Measurements from ENCODE around the gene ZBTB12. TPM values are rescaled to one million over a fixed set of nuclear protein-coding genes. Genes with fewer than 3 reads are reported as not detected.

The ZBTB12 gene
- total and polyA plus RNA-seq, 2 of the 13 experiments (the other 11 are each of a cell fraction or from before 2014, with no cell fraction given): 4.8 to 6.0 TPM

DNA sequence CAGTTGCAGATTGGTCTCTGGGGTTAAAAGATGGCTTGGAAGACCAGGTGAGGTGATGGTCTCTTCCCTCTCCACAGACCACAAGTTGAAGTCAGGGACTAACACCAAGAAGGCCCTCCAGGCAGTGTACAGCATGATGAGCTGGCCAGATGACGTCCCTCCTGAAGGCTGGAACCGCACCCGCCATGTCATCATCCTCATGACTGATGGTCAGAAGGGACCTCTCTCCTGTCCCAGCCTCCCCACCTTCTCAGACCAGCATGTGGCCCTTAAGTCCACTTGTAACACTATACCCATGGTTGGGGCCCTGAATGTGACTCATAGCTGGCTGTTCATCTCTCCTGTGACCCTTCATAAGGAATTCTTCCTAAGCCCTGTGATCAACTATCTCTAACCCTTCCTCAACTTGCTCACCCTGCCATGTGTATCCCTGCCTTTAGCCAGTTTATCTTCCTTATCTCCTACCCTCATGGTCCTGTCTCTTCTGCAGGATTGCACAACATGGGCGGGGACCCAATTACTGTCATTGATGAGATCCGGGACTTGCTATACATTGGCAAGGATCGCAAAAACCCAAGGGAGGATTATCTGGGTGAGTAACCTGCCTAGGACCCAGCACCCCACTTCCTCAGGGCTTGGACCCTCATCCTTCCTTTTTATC, 47.0 kb upstream of the ZBTB12 start (continued):
- TF ChIP-seq, protein P1, sequence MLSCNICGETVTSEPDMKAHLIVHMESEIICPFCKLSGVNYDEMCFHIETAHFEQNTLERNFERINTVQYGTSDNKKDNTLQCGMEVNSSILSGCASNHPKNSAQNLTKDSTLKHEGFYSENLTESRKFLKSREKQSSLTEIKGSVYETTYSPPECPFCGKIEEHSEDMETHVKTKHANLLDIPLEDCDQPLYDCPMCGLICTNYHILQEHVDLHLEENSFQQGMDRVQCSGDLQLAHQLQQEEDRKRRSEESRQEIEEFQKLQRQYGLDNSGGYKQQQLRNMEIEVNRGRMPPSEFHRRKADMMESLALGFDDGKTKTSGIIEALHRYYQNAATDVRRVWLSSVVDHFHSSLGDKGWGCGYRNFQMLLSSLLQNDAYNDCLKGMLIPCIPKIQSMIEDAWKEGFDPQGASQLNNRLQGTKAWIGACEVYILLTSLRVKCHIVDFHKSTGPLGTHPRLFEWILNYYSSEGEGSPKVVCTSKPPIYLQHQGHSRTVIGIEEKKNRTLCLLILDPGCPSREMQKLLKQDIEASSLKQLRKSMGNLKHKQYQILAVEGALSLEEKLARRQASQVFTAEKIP (CRISPR knock-in tag; IDR thresholded peaks at IDR 0.05; ENCODE audit: borderline replicate concordance): no peak
- TF ChIP-seq, protein P2, sequence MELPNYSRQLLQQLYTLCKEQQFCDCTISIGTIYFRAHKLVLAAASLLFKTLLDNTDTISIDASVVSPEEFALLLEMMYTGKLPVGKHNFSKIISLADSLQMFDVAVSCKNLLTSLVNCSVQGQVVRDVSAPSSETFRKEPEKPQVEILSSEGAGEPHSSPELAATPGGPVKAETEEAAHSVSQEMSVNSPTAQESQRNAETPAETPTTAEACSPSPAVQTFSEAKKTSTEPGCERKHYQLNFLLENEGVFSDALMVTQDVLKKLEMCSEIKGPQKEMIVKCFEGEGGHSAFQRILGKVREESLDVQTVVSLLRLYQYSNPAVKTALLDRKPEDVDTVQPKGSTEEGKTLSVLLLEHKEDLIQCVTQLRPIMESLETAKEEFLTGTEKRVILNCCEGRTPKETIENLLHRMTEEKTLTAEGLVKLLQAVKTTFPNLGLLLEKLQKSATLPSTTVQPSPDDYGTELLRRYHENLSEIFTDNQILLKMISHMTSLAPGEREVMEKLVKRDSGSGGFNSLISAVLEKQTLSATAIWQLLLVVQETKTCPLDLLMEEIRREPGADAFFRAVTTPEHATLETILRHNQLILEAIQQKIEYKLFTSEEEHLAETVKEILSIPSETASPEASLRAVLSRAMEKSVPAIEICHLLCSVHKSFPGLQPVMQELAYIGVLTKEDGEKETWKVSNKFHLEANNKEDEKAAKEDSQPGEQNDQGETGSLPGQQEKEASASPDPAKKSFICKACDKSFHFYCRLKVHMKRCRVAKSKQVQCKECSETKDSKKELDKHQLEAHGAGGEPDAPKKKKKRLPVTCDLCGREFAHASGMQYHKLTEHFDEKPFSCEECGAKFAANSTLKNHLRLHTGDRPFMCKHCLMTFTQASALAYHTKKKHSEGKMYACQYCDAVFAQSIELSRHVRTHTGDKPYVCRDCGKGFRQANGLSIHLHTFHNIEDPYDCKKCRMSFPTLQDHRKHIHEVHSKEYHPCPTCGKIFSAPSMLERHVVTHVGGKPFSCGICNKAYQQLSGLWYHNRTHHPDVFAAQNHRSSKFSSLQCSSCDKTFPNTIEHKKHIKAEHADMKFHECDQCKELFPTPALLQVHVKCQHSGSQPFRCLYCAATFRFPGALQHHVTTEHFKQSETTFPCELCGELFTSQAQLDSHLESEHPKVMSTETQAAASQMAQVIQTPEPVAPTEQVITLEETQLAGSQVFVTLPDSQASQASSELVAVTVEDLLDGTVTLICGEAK (IDR thresholded peaks at IDR 0.05): no peak
- TF ChIP-seq, protein P2 (CRISPR knock-in tag; IDR thresholded peaks at IDR 0.05): no peak
- TF ChIP-seq ZFP82 (CRISPR knock-in tag; IDR thresholded peaks at IDR 0.05; ENCODE audit: borderline replicate concordance) (no peak), NR2F1 (CRISPR knock-in tag; IDR thresholded peaks at IDR 0.05) (no peak), MLLT10 (CRISPR knock-in tag; IDR thresholded peaks at IDR 0.05) (no peak), HOXA9 (CRISPR knock-in tag; IDR thresholded peaks at IDR 0.05; ENCODE audit: borderline replicate concordance) (no peak), MTA1 (CRISPR knock-in tag; IDR thresholded peaks at IDR 0.05; ENCODE audit: borderline replicate concordance) (no peak), THAP11 (CRISPR knock-in tag; IDR thresholded peaks at IDR 0.05) (no peak), NR2F2 (IDR thresholded peaks at IDR 0.05; ENCODE audit: borderline replicate concordance, low read depth) (no peak), ZSCAN29 (CRISPR knock-in tag; conservative IDR thresholded peaks at IDR 0.05) (no peak)
- TF ChIP-seq, protein P3, sequence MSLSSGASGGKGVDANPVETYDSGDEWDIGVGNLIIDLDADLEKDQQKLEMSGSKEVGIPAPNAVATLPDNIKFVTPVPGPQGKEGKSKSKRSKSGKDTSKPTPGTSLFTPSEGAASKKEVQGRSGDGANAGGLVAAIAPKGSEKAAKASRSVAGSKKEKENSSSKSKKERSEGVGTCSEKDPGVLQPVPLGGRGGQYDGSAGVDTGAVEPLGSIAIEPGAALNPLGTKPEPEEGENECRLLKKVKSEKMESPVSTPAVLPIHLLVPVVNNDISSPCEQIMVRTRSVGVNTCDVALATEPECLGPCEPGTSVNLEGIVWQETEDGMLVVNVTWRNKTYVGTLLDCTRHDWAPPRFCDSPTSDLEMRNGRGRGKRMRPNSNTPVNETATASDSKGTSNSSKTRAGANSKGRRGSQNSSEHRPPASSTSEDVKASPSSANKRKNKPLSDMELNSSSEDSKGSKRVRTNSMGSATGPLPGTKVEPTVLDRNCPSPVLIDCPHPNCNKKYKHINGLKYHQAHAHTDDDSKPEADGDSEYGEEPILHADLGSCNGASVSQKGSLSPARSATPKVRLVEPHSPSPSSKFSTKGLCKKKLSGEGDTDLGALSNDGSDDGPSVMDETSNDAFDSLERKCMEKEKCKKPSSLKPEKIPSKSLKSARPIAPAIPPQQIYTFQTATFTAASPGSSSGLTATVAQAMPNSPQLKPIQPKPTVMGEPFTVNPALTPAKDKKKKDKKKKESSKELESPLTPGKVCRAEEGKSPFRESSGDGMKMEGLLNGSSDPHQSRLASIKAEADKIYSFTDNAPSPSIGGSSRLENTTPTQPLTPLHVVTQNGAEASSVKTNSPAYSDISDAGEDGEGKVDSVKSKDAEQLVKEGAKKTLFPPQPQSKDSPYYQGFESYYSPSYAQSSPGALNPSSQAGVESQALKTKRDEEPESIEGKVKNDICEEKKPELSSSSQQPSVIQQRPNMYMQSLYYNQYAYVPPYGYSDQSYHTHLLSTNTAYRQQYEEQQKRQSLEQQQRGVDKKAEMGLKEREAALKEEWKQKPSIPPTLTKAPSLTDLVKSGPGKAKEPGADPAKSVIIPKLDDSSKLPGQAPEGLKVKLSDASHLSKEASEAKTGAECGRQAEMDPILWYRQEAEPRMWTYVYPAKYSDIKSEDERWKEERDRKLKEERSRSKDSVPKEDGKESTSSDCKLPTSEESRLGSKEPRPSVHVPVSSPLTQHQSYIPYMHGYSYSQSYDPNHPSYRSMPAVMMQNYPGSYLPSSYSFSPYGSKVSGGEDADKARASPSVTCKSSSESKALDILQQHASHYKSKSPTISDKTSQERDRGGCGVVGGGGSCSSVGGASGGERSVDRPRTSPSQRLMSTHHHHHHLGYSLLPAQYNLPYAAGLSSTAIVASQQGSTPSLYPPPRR (CRISPR knock-in tag; IDR thresholded peaks at IDR 0.05; ENCODE audit: borderline replicate concordance): no peak

Measured in HepG2 (cell line).